ENCODE measurements around the gene RHBDF1.
"Not testable (repeated sequence)": the region's sequence is repeated elsewhere in the genome, so short reads cannot be mapped to it uniquely, and the experiment has no call there.

RHBDF1 gene

GRCh38 chr16:33877-34647, 38.4 kb downstream of the RHBDF1 start:
- no peak for DNase-seq

GRCh38 chr16:33154-33876, 39.1 kb downstream of the RHBDF1 start:
- DNase-seq = not testable (repeated sequence)

GRCh38 chr16:30627-31026, 41.8 kb downstream of the RHBDF1 start:
- not testable (repeated sequence) for DNase-seq

- DNase-seq = not testable (repeated sequence)
Measured at GRCh38 chr16:25926-26348, 46.5 kb downstream of the RHBDF1 start.

GRCh38 chr16:24151-24550, 48.3 kb downstream of the RHBDF1 start:
- not testable (repeated sequence) for DNase-seq

- DNase-seq = not testable (repeated sequence)
Measured at GRCh38 chr16:20886-21285, 51.5 kb downstream of the RHBDF1 start.

GRCh38 chr16:17062-17765, 55.2 kb downstream of the RHBDF1 start:
- DNase-seq = not testable (repeated sequence)

- peak; percentile 87 for DNase-seq
Measured at GRCh38 chr16:10772-11171, 61.7 kb downstream of the RHBDF1 start.

GRCh38 chr16:9903-10665, 62.3 kb downstream of the RHBDF1 start:
- no peak for DNase-seq
